ENCODE results near the gene FOXP1.
A peak's percentile ranks its signal among the peaks of the same experiment; 100 is the strongest.

The FOXP1 gene

DNA sequence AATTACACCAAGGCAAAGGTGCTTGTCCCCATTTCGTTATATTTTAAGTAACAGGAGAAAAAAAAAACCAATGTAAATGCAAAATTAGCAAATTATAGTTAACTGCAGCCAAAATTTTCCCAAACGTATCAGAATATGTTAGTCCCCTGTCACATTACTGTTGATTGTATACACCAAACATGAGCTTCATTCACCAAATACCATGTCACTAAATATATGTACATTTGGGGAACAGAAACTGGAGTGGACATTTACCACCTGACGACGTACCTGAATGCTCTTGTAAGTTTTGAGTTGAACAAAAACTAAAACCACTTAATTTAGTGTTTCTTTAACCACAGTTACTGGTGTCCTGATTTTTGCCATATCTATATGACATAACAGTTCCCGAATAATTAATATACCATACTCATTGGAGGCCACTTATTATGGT, 3.3 kb upstream of the FOXP1 start:
- DNase-seq (ENCODE audit: low read depth in 2 of 2), result no peak

DNA sequence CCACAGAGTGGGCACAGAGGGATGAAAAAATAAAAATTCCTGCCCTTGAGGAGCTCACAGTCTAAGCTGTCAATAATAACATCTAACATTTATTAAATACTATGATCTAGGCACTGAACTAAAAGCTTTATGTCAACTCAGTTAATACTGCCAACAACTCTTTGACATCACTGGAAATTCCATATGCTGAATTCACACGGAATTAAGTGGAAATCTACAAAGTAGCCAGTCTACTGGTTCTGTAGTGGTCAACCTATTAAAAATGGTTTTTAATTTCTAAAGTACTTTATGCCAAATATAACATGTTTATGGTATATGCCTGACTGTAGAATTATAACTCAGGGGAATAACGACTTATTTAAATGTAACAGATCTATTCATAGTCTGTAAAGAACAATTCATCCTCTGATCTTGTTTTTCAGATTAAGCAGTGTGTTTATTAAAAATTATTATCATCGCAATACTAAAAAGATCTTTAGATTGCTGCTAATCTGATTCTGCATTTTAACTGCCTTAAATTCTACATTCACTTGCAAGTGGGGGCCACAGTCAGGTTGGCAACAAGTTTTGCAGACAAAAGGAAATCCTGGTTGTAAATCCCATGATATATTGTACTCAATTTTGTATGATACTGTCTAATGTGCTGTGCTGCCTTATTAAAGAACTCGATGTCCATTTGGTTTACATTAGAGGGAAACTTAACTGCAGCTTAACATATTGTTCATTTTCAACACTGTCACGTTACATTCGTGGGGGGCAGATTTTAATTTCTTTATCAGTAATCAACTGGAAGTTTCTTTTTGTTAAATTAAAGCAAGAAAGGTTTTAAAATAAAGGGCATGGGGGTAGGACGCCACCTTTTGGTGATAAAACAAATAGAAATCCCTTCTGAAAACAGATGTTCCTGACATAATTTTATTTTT, 2.6 kb upstream of the FOXP1 start:
- DNase-seq (ENCODE audit: low read depth in 2 of 2), result peak; percentile 59 to 60

DNA sequence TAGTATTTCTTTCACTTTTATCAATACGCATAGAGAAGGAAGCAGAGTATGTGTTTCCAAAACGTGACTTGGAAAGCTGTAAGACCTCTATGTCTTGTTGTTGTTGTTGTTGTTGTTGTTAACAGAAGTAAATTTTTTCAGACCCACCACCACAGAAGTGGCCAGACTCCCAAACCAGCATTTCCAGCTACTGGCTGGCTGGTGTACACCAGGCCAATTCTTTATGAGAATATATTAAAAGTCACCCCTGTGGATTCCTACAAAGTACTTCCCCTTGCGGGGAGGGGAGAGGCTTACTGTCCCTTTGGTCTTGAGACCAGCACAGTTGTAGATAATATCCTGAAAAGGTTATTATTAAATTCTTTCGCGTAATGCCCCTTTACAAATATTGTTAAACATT, 1.6 kb upstream of the FOXP1 start:
- DNase-seq (ENCODE audit: low read depth in 2 of 2), result no peak

DNA sequence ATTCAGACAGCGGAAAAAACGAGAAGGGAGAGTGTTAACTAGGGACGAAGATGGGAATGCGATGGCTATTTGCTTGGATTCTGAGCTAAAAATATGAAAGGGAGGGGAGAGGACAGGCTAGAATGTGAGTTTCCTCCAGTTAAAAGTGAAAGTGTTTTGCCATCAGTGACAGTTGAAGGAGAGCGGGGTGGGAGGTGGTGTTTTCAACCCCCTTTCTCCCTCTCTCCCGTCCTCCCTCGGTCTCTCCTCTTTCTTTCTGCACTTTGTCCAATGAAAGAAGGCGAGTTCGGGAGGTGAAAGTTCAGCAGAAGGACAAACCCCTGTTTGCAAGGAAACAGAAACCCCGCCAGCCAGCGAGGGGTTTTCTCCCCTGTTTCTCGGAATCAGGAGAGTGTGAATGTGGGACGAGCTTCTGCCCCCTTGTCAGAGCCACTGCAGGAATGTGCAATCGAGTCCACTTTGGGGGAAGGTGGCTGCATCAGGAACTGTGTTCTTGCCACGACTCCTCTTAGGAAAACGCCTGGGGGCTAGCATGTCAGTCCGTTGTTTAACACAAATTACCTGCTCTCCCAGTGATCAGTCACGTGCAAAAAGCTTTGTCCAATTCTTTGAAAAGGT, 975 bp upstream of the FOXP1 start:
- DNase-seq (ENCODE audit: low read depth in 2 of 2), result no peak

DNA sequence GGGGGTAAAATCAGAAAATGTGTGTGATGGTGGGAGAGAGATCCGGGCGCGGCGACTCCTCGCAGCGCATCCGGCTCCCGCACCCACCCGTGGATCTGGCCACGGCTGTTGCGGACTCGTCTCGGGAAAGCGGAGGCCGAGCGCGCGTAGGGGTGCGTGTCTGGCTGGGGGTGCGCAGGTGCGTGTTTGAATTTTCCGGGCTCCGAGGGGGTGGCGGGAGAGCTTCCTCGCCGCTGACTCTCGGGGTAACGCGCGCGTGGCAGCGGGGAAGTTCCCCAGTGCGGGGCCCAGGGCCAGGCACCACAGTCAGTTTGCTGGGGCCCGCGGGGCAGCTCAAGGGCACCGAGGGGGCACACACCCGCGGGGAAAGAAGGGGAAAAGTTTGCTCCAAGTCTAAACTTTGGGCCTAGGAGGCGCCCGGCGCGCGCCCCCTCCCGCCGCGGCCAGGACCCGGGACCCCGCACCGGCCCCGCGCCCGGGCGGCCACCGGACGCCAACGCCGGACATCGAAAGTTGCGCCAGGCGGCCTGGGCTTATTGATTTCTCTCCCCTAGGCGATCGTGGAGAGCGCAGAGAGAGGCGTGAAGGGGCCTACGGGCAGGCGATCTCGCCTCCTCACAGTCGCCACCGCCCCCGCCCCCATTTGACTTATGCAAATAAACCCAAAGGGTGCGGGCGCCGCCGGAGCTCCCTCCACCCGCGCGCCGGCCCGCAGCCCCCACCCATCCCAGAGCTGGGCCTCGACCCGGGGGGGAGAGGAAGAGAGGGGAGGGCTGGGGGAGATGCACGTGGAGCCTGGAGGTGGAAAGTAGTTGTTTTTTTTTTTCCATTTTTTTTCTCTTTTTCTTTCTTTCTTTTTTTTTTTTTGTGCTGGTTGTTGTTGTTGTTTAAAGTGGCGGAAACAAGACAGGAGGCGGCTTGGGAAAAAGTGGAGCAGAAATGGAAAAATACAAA, 639 bp downstream of the FOXP1 start:
- no peak for DNase-seq (ENCODE audit: low read depth in 2 of 2)

DNA sequence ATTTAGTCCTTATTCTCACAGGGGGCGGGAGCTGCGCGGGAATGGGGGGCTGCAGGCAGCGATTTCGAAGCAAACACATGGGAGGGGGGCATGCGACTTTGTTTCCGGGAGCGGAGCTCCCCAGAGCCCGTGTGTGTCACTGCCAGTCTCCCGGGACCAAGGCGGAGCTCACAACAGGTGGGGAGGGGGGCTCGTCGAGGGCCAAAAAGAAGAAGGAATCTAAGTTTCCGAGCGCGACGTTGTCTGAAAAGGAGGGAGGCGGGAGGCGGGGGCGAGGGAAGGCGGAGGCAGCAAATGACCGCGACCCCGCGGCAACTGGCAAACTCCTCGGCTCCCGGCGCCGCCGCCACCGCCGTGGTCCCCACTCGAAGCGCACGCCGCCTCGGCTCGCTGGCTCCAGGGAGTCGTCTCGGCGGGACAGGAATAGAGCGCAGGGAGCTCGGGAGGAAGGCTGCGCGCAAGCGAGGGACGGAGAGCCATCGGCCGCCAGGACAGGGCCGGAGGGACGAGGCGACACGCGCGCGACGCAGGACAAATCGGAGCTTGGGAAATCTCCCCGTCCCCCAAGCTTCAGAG, 1.4 kb downstream of the FOXP1 start:
- no peak for DNase-seq (ENCODE audit: low read depth in 2 of 2)

DNA sequence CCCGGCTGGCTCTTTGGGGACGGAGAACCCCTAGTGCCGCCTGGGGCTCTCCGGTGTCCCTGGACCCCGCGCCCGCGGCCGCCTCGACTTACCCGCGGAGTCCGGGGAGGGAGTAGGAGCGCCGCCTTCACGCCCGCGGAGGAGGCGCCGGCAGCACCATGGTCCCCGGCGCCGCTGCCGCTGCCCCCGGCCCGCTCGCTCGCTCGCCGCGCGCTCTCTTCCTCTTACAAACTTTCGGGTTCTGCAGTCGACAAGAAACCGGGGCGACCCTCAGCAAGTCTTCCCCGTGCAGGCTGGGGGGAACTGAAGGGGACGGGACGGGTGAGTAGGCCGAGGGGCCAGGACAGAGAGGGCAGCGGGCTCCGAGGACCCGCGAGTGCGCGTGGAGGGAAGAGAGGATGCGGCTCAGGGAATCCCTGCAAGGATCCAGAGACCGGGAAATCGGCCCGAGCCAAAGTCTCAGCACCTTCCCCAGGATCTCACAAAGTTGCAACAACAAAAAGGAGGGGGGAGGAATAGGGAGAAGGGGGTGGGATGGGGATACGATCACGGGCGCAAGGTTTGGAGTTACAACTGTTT, 2.0 kb downstream of the FOXP1 start:
- DNase-seq (ENCODE audit: low read depth in 2 of 2), result no peak

DNA sequence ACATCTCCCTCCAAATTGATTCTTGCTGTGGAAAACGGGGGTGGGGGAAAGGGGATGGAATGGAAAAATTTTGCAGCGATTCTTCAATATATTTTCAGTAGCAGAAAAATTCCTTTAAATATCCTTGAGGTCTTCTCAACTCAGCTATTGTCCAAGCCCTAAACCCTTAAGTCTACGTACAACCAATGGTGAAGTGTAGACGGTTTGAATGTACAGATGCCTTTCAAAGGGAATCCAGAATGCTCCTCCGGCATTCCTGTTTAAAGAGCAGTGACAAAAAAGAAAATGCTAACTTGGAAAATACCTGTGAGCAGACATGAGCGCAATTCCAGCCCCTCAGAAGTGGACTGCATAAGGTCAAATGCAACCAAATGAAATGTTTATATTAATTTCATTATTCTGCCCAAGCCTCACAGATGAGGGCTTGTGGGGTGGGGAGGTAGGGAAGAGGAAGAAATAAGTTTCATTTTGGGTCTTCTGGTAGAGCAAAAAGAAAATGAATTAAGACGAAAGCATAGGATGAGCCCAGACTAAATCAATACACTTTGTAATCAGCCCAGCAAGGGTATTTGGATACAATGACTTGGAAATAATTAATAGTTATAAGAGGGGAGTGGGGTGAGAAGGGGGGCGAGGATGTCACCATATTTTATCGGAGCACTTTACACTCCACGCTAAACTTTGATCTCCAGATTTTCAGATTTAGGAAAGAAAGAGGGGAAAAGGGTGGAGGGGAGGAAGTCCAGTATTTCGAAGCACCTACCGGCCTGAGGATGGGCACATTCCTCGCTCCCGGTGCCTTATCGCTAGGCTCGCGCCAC, 2.7 kb downstream of the FOXP1 start:
- DNase-seq (ENCODE audit: low read depth in 2 of 2), result no peak

DNA sequence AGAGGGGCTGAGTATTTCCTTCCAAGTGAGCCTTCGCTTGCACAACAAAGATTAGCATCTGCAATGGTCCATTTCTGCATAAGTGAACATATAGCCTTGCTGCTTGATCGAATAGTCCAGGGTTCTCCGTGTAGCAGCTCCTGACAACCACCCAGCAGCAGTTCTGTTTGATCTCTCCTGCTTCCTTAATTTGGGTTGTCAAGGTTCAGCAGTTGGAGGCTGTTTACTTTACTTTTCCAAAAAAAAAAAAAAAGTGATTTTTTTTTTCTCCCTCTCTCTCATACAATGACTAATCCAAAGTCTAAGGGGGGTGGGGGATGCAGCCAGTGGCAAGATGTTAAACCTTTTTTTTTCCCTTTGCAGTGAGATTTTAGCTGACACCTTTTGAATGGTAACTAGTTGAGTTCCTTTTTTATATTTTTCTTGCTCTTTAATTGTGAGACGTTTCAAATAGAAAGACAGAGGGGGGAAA, 3.6 kb downstream of the FOXP1 start:
- DNase-seq (ENCODE audit: low read depth in 2 of 2), result no peak

DNA sequence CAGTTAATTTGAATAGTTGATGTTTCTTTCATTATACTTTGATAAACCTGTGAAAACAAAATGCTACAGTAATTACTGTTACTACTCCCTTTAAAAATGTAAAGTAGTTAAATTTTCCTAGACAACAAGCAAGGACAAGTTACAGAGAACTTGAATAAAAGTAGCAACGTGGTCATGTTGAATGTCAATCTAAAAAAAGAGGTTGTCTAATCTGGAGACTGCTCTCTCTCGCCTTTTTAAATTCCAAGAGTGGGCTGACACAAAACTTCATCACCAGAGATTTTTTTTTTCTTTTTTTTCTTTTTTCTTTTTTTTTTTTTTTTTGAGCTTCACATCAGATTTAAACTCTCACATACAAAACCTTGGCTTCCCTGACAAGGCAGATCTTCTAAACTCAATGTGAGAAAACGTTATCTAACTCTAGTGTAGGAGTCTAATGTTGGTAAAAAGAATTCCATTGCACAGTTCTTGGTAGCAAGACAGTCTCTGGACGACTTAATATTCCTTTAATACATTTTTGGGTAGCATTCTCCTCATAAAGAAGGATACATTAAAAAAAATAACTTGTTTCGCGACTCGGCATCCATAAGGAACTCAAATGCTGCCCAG, 4.1 kb downstream of the FOXP1 start:
- no peak for DNase-seq (ENCODE audit: low read depth in 2 of 2)

DNA sequence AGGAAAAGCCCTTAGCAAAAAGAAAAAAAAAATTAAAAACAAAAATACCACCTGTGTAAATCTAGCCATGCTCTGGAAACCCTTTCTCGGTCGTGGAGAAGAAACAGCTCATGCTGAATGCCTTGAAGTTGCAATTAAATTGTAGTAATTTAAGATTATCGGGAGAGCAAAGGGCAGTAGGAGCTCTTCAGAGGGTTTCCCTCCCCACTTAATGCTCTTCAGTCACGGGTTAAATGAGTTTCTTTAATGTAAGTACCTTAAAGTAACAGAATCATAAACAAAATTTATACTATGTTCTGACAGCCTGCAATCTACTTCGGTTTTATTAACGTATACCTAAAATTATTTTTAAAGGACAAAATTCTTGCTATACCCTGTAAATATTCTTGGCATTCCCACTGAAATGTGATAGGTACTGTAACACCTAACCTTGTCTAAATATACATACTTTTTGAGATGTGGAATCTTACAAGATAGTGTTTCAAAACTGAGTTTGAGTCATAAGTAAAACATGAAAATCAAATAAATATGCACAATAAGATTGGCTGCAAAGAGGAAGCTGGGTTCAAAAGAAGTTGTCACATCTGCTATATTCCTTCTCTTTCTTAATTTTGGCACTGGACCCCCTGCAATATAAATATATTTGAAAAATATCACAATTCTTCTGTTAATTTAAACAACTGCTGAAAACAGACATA, 5.3 kb downstream of the FOXP1 start:
- DNase-seq (ENCODE audit: low read depth in 2 of 2), result no peak

DNA sequence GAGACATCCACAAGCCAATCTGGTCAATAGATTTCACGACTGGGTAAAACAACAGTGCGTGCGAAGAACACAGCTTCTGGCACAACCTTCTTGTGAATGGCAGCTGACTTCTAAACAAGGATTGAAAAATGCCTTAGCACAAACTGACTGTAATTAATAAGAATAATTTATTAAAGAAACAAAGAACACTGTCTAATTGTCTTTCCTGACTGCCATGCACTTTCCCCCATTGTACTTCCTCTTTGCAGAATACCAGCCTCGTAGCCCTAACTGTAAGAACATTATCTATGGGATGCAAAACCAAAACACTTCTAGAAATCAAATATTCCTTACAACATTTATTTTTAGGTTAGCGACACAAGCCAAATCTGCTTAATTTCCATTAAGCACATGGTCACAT, 6.5 kb downstream of the FOXP1 start:
- DNase-seq (ENCODE audit: low read depth in 2 of 2), result no peak

DNA sequence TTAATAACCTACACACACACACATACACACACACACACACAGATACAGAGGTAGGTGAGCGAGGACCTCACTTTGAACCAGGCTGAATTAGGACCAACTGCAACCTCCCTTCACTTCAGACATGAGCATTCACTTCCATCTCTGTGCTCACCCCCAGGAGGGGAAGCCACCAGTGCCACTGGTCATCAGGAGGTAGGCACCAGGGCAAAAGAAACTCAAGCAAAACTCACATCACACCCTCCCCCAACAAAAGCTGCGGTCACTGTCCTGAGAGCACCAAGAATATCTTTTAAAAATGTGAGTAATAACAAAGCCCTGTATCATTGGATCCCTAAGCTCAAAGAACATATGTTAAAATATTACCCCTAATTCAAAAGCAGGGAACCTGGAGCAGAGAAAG, 8.1 kb downstream of the FOXP1 start:
- no peak for DNase-seq (ENCODE audit: low read depth in 2 of 2)

DNA sequence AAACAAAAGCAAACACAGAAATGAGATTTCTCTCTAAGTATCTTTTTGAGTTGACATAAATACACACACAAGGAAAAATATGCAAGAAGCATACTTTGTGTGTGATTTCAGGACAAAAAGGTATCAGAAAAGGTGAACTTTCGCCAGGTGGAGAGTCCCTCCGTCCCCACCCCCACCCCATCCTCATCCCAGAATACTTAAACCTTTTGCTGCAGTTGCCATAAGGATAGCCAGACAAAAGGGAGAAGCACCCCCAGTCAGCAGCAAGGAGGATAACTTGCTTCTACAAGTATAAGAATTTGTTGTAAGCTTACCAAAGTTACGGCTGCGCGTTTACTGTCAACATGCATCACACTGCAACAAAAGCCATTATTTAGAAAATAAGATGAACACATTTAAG, 10.3 kb downstream of the FOXP1 start:
- DNase-seq (ENCODE audit: low read depth in 2 of 2), result no peak

DNA sequence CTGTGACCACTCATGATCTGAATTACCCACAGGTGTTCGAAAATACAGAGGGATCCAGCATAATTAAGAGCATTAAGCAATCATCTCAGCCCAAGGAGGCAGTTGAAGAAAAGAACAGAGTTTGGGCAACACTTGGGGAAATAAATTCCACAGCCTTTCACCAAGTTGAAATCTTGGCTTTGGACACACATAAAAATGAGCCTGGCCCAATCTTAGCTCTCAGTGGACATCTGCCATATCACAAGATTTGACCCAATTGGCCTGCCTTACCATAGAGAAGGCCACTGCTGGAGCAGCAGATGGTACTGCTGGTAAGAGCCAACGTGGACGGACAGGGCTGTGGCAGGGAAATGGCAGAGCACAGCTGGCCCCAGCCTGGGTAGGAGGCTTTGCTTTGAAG, 13.0 kb downstream of the FOXP1 start:
- no peak for DNase-seq (ENCODE audit: low read depth in 2 of 2)

DNA sequence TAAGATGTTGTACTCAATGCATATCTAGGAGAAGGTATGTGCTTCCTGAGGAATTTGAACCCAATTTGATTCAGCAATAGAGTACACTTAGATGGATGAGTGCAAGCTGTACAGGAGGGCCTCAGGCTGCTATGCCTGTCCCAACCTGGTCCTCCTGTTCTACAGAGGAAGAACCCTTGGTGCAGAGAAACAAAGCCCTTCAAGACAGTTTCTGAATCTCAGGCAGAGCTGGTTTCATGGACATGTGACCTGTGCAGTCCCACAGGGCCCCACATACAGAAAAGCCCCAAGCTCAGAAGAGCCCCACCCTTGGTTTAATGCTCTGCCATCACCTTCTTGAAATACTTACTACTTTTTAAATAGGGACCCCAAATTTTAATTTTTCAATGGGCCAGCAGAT, 15.3 kb downstream of the FOXP1 start:
- no peak for DNase-seq (ENCODE audit: low read depth in 2 of 2)

DNA sequence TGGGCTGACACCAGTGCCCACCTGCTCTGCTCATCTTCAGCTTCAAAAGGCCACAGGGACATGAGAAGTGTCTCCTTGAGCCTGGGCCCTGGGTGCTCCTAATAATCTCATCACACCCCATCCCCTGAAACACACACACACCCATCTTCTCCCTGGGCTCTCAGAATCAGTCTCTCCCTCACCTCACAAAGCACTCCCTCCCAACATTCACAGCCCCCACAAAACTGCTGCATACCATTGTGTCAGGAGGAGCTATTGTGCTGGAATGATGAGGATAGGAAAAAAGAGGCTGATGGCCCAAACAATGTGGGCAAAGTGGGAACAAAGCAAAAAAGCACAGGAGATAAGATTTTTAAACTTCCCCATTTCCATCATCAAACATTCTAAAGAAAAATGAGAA, 16.8 kb downstream of the FOXP1 start:
- DNase-seq (ENCODE audit: low read depth in 2 of 2), result no peak

DNA sequence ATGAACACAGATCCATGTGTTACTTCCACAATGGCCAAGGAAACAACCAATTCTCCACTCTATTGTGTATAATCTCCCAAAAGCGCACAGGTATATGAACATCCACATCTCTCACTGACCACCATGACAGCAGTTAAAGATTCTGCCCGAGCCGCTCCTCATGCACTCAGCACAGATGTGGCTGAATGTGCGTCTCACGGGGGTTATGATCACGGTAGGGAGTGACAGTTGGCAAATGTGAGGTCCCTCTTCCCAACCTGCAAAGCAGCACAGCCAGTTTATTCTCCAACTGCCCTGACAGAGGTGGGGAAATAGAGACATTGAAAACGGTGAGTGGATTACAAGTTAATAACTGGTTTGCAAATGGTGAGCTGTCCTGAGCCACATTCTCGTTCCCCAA, 17.6 kb downstream of the FOXP1 start:
- no peak for DNase-seq (ENCODE audit: low read depth in 2 of 2)

DNA sequence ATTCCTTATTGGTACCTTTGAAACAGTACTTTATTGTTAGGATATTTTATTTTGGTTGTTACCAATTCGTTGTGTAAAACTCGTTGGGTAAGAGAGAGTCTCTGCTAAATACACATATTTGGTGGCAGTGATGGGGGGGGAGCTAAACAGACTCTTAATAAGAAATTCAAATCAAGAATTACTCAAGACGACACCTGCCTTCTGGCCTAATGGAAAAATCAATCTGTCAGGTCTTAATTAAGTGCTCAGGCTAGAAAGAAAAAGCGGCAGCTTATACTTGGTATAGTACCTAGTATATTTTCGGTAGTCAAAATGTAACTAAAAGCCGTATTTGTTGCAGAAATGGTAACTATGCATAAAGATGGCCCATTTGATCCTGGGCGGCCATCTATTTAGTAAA, 18.2 kb downstream of the FOXP1 start:
- DNase-seq (ENCODE audit: low read depth in 2 of 2), result no peak
